Caco-2 (cell line): ENCODE results near the gene C2orf68. TPM values are rescaled to one million over a fixed set of nuclear protein-coding genes. Genes with fewer than 3 reads are reported as not detected.
"Not testable (repeated sequence)": the region's sequence is repeated elsewhere in the genome, so short reads cannot be mapped to it uniquely, and the experiment has no call there.

Experiments used
- BruUV-seq: library from RNA; stranded (reverse); fragments of 400-500 nt; replicated peaks from 2 replicates; lab custom pipeline; 2021; lab: Mats Ljungman, UMichigan
- CTCF ChIA-PET: fragments of 300-600 bp; sonication (Branson Sonifier 250); formaldehyde crosslinking; loops from one replicate; lab custom pipeline; 2022; ENCODE audit warnings: antibody characterized with exemption; lab: Charles Lee
- POLR2A ChIA-PET: fragments of 300-600 bp; sonication (Branson Sonifier 250); formaldehyde crosslinking; loops from one replicate; lab custom pipeline; 2022; ENCODE audit warnings: antibody characterized with exemption; lab: Charles Lee
- DNase-seq, 2 experiments: peaks; one replicate each; pipeline versions ENCODE4 v3.0.0 to v3.0.0-alpha.2; 2020 to 2022
- H3K27me3 ChIP-seq: replicated peaks from 2 replicates; pipeline ENCODE4 v1.6.0; 2011; ENCODE audit warnings: low read length; ENCODE audit not compliant: control insufficient read depth, insufficient read depth
- H3K36me3 ChIP-seq: 2 replicates; pipeline ENCODE4 v1.5.1; 2011; ENCODE audit warnings: low read length; ENCODE audit not compliant: control insufficient read depth, insufficient read depth
- H3K4me1 ChIP-seq: fragments of 250-450 bp; sonication (Bioruptor Pico); 2 replicates; pipeline ENCODE4 v1.5.1; 2020; ENCODE audit warnings: mild to moderate bottlenecking
- H3K4me3 ChIP-seq: 2 replicates; pipeline ENCODE4 v1.5.1; 2011; ENCODE audit warnings: low read depth, mild to moderate bottlenecking, control low read depth, low read length
- H3K9me3 ChIP-seq: fragments of 250-450 bp; sonication (Bioruptor Pico); 2 replicates; pipeline ENCODE4 v1.5.1; 2020; ENCODE audit warnings: mild to moderate bottlenecking, moderate library complexity
- H3K27ac Mint-ChIP-seq: one replicate; pipeline ENCODE4 v1.8.0; 2022; ENCODE audit warnings: mixed read lengths; ENCODE audit not compliant: unreplicated experiment
- H3K27me3 Mint-ChIP-seq: one replicate; pipeline ENCODE4 v1.8.0; 2022; ENCODE audit warnings: mixed read lengths; ENCODE audit not compliant: insufficient read depth, unreplicated experiment
- H3K36me3 Mint-ChIP-seq: one replicate; pipeline ENCODE4 v1.8.0; 2022; ENCODE audit warnings: mild to moderate bottlenecking, mixed read lengths; ENCODE audit not compliant: insufficient read depth, unreplicated experiment
- H3K4me1 Mint-ChIP-seq: one replicate; pipeline ENCODE4 v1.8.0; 2022; ENCODE audit warnings: low read depth, mixed read lengths; ENCODE audit not compliant: unreplicated experiment
- H3K4me3 Mint-ChIP-seq: one replicate; pipeline ENCODE4 v1.8.0; 2022; ENCODE audit warnings: mild to moderate bottlenecking, moderate library complexity, mixed read lengths; ENCODE audit not compliant: unreplicated experiment
- H3K9me3 Mint-ChIP-seq: one replicate; pipeline ENCODE4 v1.8.0; 2022; ENCODE audit warnings: mixed read lengths; ENCODE audit not compliant: unreplicated experiment
- CTCF ChIP-seq, 2 experiments: fragments of 200-600 bp in 1 of 2; IDR thresholded peaks; 1 replicate in 1 of 2; 2 replicates in 1 of 2; pipeline versions ENCODE4 v1.5.1 to v1.8.0; 2011 to 2022; ENCODE audit warnings: antibody characterized with exemption in 1 of 2, control low read depth in 1 of 2, inconsistent platforms in 1 of 2, low read depth in 1 of 2, low read length in 1 of 2, mild to moderate bottlenecking in 1 of 2, moderate library complexity in 1 of 2; ENCODE audit not compliant: insufficient read depth in 1 of 2, severe bottlenecking in 1 of 2, unreplicated experiment in 1 of 2
- intact Hi-C: fragments of 100-400 bp; cut with micrococcal nuclease; formaldehyde crosslinking; loops from one replicate; pipeline ENCODE4 v1.10.0; 2022; ENCODE audit not compliant: unreplicated experiment
- total RNA-seq: library from RNA; stranded (reverse); gene quantifications from 2 replicates; pipeline ENCODE4 v1.2.3, GENCODE V29; 2022

The C2orf68 gene
- total RNA-seq, 1 experiment from 2014 or later = 54.5 TPM

GRCh38 chr2:85660725-85661124, 48.9 kb upstream of the C2orf68 start:
- H3K36me3 ChIP-seq = no peaks in the 10 kb centered on the region
- TF ChIP-seq CTCF (IDR thresholded peaks at IDR 0.05; ENCODE audit: insufficient read depth in 1 of 2, low read depth in 1 of 2, low read length in 1 of 2, severe bottlenecking in 1 of 2, unreplicated experiment in 1 of 2) = no peak
- H3K4me3 Mint-ChIP-seq = no peak overlapping the region
- no peak overlapping the region for H3K27ac Mint-ChIP-seq
- peaks cover 10% of the 10 kb centered on the region for H3K36me3 Mint-ChIP-seq
- no peaks in the 10 kb centered on the region for H3K27me3 ChIP-seq
- DNase-seq = no peak
- no peaks in the 10 kb centered on the region for H3K4me1 Mint-ChIP-seq
- ChIA-PET POLR2A (no interaction called here), CTCF (no interaction called here)
- intact Hi-C loops = no loop called here
- no peaks in the 10 kb centered on the region for H3K9me3 ChIP-seq
- BruUV-seq = no TSS peak
- H3K4me3 ChIP-seq = no peak overlapping the region
- no peaks in the 10 kb centered on the region for H3K9me3 Mint-ChIP-seq
- no peaks in the 10 kb centered on the region for H3K27me3 Mint-ChIP-seq
- H3K4me1 ChIP-seq = no peaks in the 10 kb centered on the region

- H3K4me1 ChIP-seq, intact Hi-C loops, H3K4me1 Mint-ChIP-seq, H3K4me3 ChIP-seq, H3K27ac Mint-ChIP-seq, H3K36me3 Mint-ChIP-seq, H3K4me3 Mint-ChIP-seq, H3K27me3 Mint-ChIP-seq, H3K27me3 ChIP-seq, H3K36me3 ChIP-seq, POLR2A ChIA-PET, H3K9me3 ChIP-seq, H3K9me3 Mint-ChIP-seq, CTCF ChIA-PET, DNase-seq, BruUV-seq: not testable (repeated sequence)
Measured at GRCh38 chr2:85660301-85660700, 48.4 kb upstream of the C2orf68 start.

GRCh38 chr2:85659324-85659981, 47.6 kb upstream of the C2orf68 start:
- intact Hi-C loops = no loop called here
- Histone ChIP-seq H3K4me1 (no peaks in the 10 kb centered on the region), H3K9me3 (no peaks in the 10 kb centered on the region), H3K27me3 (no peaks in the 10 kb centered on the region), H3K4me3 (no peak overlapping the region), H3K36me3 (no peaks in the 10 kb centered on the region)
- Mint-ChIP-seq H3K4me3 (no peak overlapping the region), H3K27me3 (no peaks in the 10 kb centered on the region), H3K36me3 (peaks cover 14% of the 10 kb centered on the region), H3K4me1 (no peaks in the 10 kb centered on the region), H3K27ac (no peak overlapping the region), H3K9me3 (no peaks in the 10 kb centered on the region)
- no TSS peak for BruUV-seq
- ChIA-PET POLR2A (no interaction called here), CTCF (no interaction called here)
- no peak for TF ChIP-seq CTCF (IDR thresholded peaks at IDR 0.05; ENCODE audit: insufficient read depth in 1 of 2, low read depth in 1 of 2, low read length in 1 of 2, severe bottlenecking in 1 of 2, unreplicated experiment in 1 of 2)
- no peak for DNase-seq

- DNase-seq, H3K9me3 ChIP-seq, H3K4me1 ChIP-seq, H3K4me3 ChIP-seq, H3K36me3 ChIP-seq, H3K27me3 Mint-ChIP-seq, POLR2A ChIA-PET, H3K27ac Mint-ChIP-seq, H3K9me3 Mint-ChIP-seq, H3K27me3 ChIP-seq, BruUV-seq, CTCF ChIA-PET, H3K4me1 Mint-ChIP-seq, H3K4me3 Mint-ChIP-seq, intact Hi-C loops: not testable (repeated sequence)
- H3K36me3 Mint-ChIP-seq = peaks cover 20% of the 10 kb centered on the region
Measured at GRCh38 chr2:85657399-85657798, 45.5 kb upstream of the C2orf68 start.
